ENCODE measurements around the gene BRME1.

Gene BRME1

GRCh38 chr19:13946414-13946813 lies 40.5 kb upstream of the BRME1 start:
- CTCF ChIA-PET: no interaction called here
- Histone ChIP-seq H3K9me3 (ENCODE audit: control insufficient read depth, insufficient read depth, low read depth, low read length) (no peaks in the 10 kb centered on the region), H3K27ac (ENCODE audit: extremely low read depth, low read depth, low read length) (no peak overlapping the region), H3K4me1 (ENCODE audit: control insufficient read depth, insufficient read depth, low read length) (no peaks in the 10 kb centered on the region), H3K36me3 (ENCODE audit: control insufficient read depth in 2 of 2, insufficient read depth in 1 of 2, low read length in 2 of 2) (no peaks in the 10 kb centered on the region), H3K4me3 (ENCODE audit: low read depth, low read length) (no peak overlapping the region)
- TF ChIP-seq ZFP37 (tag by site-specific recombination; IDR thresholded peaks at IDR 0.05) (no peak), ZNF664 (tag by site-specific recombination; IDR thresholded peaks at IDR 0.05) (no peak), ZNF132 (tag by site-specific recombination; IDR thresholded peaks at IDR 0.05; ENCODE audit: borderline replicate concordance) (no peak), ZNF366 (tag by site-specific recombination; conservative IDR thresholded peaks at IDR 0.05) (no peak), ZNF529 (tag by site-specific recombination; IDR thresholded peaks at IDR 0.05; ENCODE audit: insufficient replicate concordance) (no peak), ZNF175 (tag by site-specific recombination; IDR thresholded peaks at IDR 0.05) (no peak), EGR2 (tag by site-specific recombination; IDR thresholded peaks at IDR 0.05; ENCODE audit: low read depth) (no peak)
- POLR2A ChIA-PET: no interaction called here

DNA sequence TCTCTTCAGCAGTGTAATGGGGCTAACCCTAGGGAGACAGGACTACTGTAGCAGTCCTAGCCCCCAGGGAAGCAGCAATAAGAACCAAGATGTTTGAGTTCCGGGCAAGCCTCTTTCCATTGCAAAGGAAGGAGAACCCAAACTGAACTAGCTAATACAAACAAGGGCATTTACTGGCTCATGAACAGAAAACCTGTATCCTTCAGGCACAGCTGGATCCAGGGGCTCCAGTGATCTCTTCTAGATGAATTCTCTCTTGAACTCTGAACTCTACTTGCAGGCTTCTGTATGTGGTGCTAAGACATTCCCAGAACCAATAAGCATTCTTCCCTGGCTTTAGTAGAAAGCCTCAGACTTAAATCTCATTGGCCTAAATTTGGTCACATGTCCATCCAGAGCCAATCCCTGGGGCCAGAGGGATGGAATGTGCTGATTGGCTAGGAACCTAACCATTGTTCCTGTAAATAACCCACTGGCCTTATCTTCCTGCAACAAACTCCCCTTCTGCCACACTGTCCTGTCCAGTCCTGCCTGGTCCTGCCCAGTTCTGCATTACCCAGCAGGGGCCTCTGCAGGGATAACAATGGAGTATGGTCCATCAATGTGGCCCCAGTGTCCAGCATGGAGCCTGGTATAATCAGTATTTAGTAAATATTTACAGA lies 36.2 kb upstream of the BRME1 start:
- H3K27ac ChIP-seq (ENCODE audit: extremely low read depth, low read depth, low read length): no peak overlapping the region
- CTCF ChIA-PET: no interaction called here
- H3K9me3 ChIP-seq (ENCODE audit: control insufficient read depth, insufficient read depth, low read depth, low read length): no peaks in the 10 kb centered on the region
- no peaks in the 10 kb centered on the region; a peak in 1 of 3 replicates for H3K36me3 ChIP-seq (ENCODE audit: control insufficient read depth in 2 of 2, insufficient read depth in 1 of 2, low read length in 2 of 2)
- no peak overlapping the region for H3K4me3 ChIP-seq (ENCODE audit: low read depth, low read length)
- TF ChIP-seq BCL6B (tag by site-specific recombination; IDR thresholded peaks at IDR 0.05) (no peak), ZNF514 (tag by site-specific recombination; IDR thresholded peaks at IDR 0.05) (no peak), GFI1B (tag by site-specific recombination; IDR thresholded peaks at IDR 0.05) (no peak), ZNF843 (tag by site-specific recombination; IDR thresholded peaks at IDR 0.05) (no peak), ZNF837 (tag by site-specific recombination; IDR thresholded peaks at IDR 0.05) (no peak), ZNF121 (tag by site-specific recombination; IDR thresholded peaks at IDR 0.05) (no peak), ZNF433 (tag by site-specific recombination; IDR thresholded peaks at IDR 0.05; ENCODE audit: low read depth) (no peak), YY1 (tag by site-specific recombination; IDR thresholded peaks at IDR 0.05) (no peak), ZEB2 (tag by site-specific recombination; IDR thresholded peaks at IDR 0.05) (no peak), ZNF114 (tag by site-specific recombination; IDR thresholded peaks at IDR 0.05) (no peak)
- POLR2A ChIA-PET: interaction anchor here (0.6 kb wide), 1 partner anchor 69 kb away, joined by 7 read pairs; no protein-coding TSS in a partner anchor
- no peaks in the 10 kb centered on the region for H3K4me1 ChIP-seq (ENCODE audit: control insufficient read depth, insufficient read depth, low read length)

DNA sequence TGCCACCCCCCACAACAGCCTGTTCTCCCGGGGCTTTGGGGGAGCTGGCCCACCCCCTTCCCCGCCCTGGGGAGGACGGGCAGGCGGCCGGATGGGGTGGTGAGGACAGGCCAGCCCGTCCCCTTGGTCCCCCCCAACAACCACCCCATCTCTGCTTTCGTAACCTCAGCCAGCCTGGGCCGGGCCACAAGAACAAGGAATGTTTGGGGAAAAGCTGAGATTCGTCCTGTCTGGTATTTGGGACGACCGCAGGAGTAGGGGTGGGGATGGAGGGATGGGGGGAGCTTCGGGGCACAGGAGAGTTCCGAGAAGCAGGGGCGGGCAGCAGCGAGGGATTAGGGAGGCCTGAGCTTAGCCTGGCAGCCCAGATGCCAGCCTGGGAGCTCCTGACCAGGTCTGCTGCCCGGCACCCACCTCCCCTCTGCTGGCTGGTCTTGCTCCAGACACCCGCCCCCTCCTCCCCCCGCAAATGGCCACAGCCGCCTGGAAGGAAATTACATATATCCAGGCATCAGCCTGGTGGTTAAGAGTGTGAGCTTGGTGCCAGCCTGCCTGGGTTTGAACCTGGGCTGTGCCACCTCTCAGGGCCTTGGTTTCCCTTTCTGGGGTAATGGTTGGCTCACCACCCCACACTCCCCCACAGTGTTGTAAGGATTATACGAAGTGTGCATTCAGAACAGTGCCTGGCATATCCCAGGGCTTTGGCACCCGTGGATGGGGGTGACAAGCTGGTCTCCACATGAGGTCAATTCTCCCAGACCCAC lies 32.6 kb upstream of the BRME1 start, which contains the start of gene PODNL1:
Gene PODNL1, minus strand, starts transcription at position 117 of the 764 bp plus-strand sequence. CDS start 236 bp downstream, outside the sequence.
- TF ChIP-seq, protein P1, sequence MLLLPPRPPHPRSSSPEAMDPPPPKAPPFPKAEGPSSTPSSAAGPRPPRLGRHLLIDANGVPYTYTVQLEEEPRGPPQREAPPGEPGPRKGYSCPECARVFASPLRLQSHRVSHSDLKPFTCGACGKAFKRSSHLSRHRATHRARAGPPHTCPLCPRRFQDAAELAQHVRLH (tag by site-specific recombination; IDR thresholded peaks at IDR 0.05): no peak
- TF ChIP-seq SCRT1 (tag by site-specific recombination; IDR thresholded peaks at IDR 0.05; ENCODE audit: borderline replicate concordance): no peak
- TF ChIP-seq, protein P2, sequence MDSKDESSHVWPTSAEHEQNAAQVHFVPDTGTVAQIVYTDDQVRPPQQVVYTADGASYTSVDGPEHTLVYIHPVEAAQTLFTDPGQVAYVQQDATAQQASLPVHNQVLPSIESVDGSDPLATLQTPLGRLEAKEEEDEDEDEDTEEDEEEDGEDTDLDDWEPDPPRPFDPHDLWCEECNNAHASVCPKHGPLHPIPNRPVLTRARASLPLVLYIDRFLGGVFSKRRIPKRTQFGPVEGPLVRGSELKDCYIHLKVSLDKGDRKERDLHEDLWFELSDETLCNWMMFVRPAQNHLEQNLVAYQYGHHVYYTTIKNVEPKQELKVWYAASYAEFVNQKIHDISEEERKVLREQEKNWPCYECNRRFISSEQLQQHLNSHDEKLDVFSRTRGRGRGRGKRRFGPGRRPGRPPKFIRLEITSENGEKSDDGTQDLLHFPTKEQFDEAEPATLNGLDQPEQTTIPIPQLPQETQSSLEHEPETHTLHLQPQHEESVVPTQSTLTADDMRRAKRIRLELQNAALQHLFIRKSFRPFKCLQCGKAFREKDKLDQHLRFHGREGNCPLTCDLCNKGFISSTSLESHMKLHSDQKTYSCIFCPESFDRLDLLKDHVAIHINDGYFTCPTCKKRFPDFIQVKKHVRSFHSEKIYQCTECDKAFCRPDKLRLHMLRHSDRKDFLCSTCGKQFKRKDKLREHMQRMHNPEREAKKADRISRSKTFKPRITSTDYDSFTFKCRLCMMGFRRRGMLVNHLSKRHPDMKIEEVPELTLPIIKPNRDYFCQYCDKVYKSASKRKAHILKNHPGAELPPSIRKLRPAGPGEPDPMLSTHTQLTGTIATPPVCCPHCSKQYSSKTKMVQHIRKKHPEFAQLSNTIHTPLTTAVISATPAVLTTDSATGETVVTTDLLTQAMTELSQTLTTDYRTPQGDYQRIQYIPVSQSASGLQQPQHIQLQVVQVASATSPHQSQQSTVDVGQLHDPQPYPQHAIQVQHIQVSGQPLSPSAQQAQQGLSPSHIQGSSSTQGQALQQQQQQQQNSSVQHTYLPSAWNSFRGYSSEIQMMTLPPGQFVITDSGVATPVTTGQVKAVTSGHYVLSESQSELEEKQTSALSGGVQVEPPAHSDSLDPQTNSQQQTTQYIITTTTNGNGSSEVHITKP (tag by site-specific recombination; IDR thresholded peaks at IDR 0.05): 0 out of 2 replicates have a peak, but pooled peaks have one; percentile 50
- no peak within 1 kb of the TSS for H3K4me3 ChIP-seq (ENCODE audit: low read depth, low read length)
- POLR2A ChIA-PET: interaction anchor here (1.1 kb wide), 1 partner anchor 17 kb away, joined by 5 read pairs; no protein-coding TSS in a partner anchor
- H3K9me3 ChIP-seq (ENCODE audit: control insufficient read depth, insufficient read depth, low read depth, low read length): no peaks in the 10 kb centered on the region
- no peaks in the 10 kb centered on the region; a peak in 1 of 3 replicates for H3K36me3 ChIP-seq (ENCODE audit: control insufficient read depth in 2 of 2, insufficient read depth in 1 of 2, low read length in 2 of 2)
- CTCF ChIA-PET: interaction anchor here (0.6 to 0.8 kb wide), 3 partner anchors 35 to 232 kb away, joined by 3 to 4 read pairs (median 3); partner anchors contain the start of gene ASF1B
- no peaks in the 10 kb centered on the region for H3K4me1 ChIP-seq (ENCODE audit: control insufficient read depth, insufficient read depth, low read length)
- no peak within 1 kb of the TSS for H3K27ac ChIP-seq (ENCODE audit: extremely low read depth, low read depth, low read length)

Data from HEK293 (cell line).